Cardiac muscle cell (in vitro differentiated cells and primary cell): ENCODE data around the gene TNS1. TPM values are rescaled to one million over a fixed set of nuclear protein-coding genes. Genes with fewer than 3 reads are reported as not detected.
A peak's percentile ranks its signal among the peaks of the same experiment; 100 is the strongest.

Experiments used
- DNase-seq, 2 donors: peaks; one replicate each; pipeline versions ENCODE4 v3.0.0 to v3.0.0-alpha.2; 2010 to 2017; ENCODE audit warnings: low read depth in 1 of 2, low spot score in 1 of 2
- H3K27ac ChIP-seq: fragments of 200-600 bp; sonication (generic); 2 replicates; pipeline ENCODE4 v1.5.1; 2016
- H3K27me3 ChIP-seq: fragments of 200-600 bp; sonication (generic); 2 replicates; pipeline ENCODE4 v1.6.0; 2016; ENCODE audit warnings: control low read depth
- H3K36me3 ChIP-seq: fragments of 200-600 bp; sonication (generic); 2 replicates; pipeline ENCODE4 v1.5.1; 2016; ENCODE audit warnings: control low read depth
- H3K4me1 ChIP-seq: fragments of 200-600 bp; sonication (generic); 2 replicates; pipeline ENCODE4 v1.8.1; 2017; ENCODE audit warnings: low read depth, mild to moderate bottlenecking, mixed run types
- H3K4me3 ChIP-seq: fragments of 200-600 bp; sonication (generic); 2 replicates; pipeline ENCODE4 v1.5.1; 2016; ENCODE audit warnings: mild to moderate bottlenecking
- H3K9me3 ChIP-seq: fragments of 200-600 bp; sonication (generic); 2 replicates; pipeline ENCODE4 v1.5.1; 2017; ENCODE audit warnings: low read depth, mild to moderate bottlenecking, control low read depth
- polyA plus RNA-seq: library from polyadenylated mRNA; unstranded; fragments of >200 nt; fragmentation: Nextera tagmentation; extraction: Ambion mirVana; gene quantifications from 2 replicates; pipeline ENCODE4 v1.2.1, GENCODE V29; 2016
- total RNA-seq: library from RNA; depleted of rRNA; stranded (reverse); fragments of >200 nt; gene quantifications from 2 replicates; pipeline ENCODE4 v1.2.3, GENCODE V29; 2016
- TF ChIP-seq, protein P1 (sequence below): IDR thresholded peaks from 2 replicates; pipeline ENCODE4 v1.5.1; 2012; ENCODE audit warnings: low read depth, mild to moderate bottlenecking, low read length

Gene TNS1
- total and polyA plus RNA-seq, 2 experiments from 2014 or later = 16.7 to 44.3 TPM

DNA sequence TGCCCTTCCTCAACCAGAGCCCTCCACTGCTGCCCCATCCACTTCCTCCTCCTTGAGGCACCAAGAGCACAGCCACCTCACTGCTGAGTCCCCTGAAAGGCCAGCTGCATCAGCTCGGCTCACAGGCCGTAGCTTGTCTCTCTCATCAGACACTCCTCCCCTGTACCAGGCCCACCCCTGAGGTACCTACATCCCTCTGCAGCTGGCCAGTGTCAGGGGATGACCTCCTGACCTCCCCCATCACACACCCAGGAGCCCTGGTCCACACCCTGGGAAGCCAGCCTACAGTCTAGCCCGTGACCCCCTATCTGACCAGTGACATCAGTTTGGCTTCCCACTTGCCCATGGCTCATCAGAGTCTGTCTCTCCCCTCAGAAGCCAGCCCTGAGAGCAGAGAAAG is 205.6 kb downstream of the TNS1 start:
- no peak for DNase-seq
- no peaks in the 10 kb centered on the region for H3K27me3 ChIP-seq
- H3K4me3 ChIP-seq = no peak overlapping the region
- H3K9me3 ChIP-seq = no peaks in the 10 kb centered on the region
- no peak overlapping the region for H3K27ac ChIP-seq
- no peaks in the 10 kb centered on the region for H3K4me1 ChIP-seq
- TF ChIP-seq, protein P1, sequence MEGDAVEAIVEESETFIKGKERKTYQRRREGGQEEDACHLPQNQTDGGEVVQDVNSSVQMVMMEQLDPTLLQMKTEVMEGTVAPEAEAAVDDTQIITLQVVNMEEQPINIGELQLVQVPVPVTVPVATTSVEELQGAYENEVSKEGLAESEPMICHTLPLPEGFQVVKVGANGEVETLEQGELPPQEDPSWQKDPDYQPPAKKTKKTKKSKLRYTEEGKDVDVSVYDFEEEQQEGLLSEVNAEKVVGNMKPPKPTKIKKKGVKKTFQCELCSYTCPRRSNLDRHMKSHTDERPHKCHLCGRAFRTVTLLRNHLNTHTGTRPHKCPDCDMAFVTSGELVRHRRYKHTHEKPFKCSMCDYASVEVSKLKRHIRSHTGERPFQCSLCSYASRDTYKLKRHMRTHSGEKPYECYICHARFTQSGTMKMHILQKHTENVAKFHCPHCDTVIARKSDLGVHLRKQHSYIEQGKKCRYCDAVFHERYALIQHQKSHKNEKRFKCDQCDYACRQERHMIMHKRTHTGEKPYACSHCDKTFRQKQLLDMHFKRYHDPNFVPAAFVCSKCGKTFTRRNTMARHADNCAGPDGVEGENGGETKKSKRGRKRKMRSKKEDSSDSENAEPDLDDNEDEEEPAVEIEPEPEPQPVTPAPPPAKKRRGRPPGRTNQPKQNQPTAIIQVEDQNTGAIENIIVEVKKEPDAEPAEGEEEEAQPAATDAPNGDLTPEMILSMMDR = no peak
- H3K36me3 ChIP-seq = no peaks in the 10 kb centered on the region

DNA sequence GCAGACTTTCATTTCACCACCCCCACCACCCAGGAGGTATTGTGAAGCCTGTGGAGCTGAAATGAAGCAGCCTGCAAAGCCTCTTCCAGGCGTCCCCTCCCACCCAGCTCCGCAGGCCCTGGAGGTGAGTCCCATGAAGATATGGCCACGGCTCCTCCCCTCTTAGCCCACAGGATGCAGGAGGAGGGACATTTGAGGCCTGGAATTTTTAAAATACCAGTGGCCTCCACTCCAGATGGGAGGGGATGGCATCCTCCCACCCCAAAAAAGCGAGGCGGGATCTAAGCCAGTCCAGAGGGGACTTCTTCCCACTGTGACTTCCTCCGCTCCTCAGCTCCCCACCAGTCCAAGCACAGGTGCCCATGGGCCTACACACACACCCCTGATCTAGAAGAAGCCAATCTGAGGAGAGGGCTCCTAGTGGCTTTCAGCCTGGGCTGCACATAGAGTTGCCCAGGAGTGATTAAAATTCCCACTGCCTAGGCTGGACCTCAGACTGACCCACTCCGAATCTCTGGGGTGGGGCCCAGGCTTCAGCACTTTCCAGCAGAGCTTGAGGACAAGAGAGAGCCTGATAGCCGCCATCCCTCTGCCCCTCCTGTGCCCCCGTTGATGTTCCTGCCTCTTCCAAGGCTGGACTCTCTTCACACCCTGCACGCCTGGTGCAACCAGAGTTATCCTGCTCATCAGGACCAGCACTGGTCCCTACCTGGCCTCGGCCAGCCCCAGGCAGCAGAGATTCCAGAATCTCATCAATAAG is 206.9 kb downstream of the TNS1 start:
- Histone ChIP-seq H3K9me3 (no peaks in the 10 kb centered on the region), H3K27ac (no peak overlapping the region), H3K27me3 (peaks cover under 1% of the 10 kb centered on the region), H3K4me1 (no peaks in the 10 kb centered on the region), H3K4me3 (no peak overlapping the region), H3K36me3 (no peaks in the 10 kb centered on the region)
- TF ChIP-seq, protein P1 = no peak
- DNase-seq = peak in 1 of 2 donors; percentile 43

DNA sequence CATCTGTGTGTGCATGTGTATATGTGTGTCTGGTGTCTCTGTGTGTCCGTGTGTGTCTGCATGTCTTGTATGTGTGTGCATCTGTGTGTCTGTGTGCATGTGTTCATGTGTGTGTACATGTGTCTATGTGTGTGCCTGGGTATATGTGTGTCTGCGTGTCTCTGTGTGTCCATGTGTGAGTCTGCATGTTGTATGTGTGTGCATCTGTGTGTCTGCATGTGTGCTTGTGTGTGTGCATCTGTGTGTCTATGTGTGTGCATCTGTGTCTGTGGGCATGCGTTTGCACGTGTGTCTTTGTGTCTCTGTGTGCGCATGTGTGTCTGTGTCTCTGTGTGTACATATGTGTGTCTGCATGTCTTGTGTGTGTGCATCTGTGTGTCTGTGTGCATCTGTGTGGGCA is 207.7 kb downstream of the TNS1 start:
- TF ChIP-seq, protein P1 = no peak
- Histone ChIP-seq H3K4me3 (no peak overlapping the region), H3K9me3 (no peaks in the 10 kb centered on the region), H3K27me3 (peaks cover 8% of the 10 kb centered on the region), H3K36me3 (no peaks in the 10 kb centered on the region), H3K4me1 (no peaks in the 10 kb centered on the region), H3K27ac (no peak overlapping the region)
- DNase-seq = no peak

DNA sequence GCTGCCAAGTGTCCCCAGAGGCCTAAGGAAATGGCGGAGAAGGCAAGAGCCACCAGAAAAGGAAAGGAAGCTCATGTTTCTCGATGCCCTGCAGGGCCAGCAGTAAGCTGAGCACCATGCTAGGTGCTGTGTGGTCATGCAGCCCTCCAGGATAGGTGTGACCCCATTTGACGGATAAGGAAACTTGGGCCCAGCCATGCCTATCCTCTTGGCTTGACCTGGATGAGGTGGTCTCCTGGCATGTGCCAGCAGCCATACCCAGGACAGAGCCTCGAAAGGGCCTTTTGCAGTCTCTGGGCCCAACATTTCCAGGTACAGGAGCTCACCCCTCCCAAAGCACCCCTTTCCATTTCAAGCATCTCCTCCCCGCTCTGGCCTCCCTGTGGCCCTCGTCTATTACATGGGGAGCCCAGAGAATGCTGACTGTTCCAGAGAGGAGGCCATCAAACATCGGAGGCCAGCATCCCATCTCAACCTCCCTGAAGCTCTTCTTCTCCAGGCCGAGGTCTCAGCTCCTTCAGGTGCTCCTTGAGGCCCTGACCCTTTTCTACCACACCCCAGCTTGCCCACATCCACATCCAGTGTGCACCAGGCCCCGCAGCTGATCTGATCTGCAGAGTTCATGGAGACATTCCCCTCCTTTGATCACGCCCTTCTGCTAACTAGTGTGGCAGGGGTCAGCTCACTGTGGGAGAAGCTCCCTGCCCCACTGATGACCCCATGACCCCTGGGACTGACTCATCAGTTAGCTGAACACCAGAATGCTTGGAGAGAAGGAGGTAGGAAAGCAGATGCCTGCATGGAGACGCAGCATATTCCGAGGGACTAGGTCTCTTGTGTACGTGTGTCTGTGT is 208.4 kb downstream of the TNS1 start:
- H3K4me1 ChIP-seq = no peaks in the 10 kb centered on the region
- H3K36me3 ChIP-seq = no peaks in the 10 kb centered on the region
- DNase-seq = no peak
- H3K27ac ChIP-seq = no peak overlapping the region
- no peaks in the 10 kb centered on the region for H3K9me3 ChIP-seq
- TF ChIP-seq, protein P1 = no peak
- H3K4me3 ChIP-seq = no peak overlapping the region
- peaks cover 12% of the 10 kb centered on the region for H3K27me3 ChIP-seq

DNA sequence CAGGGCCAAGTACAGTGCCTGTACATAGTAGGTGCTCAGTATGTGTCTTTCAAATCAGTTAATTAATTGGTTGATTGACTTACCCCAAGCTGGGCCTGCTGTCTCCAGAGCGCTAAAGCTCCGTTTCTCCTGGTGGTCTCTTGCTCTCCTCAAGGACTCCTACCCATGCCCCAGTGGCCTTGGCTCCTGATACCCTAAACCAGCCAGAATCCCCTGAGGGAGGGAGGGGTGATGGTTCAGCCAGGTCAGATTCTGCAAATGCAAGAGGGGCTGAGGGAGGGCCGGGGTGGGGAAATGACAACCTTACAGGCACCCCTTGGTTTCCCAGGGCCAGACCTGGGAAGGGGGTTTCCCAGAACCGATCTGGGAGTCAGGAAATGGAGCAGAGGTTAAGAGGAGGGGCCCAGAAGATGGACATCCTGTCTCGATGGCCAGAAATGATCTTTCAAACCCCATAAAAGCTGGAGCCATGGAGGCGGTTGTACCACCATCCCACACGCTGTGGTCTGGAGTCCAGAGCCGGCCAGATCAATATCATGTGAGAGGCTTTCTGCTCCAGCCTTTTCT is 209.1 kb downstream of the TNS1 start:
- peaks cover 12% of the 10 kb centered on the region for H3K27me3 ChIP-seq
- no peaks in the 10 kb centered on the region for H3K9me3 ChIP-seq
- no peak for DNase-seq
- TF ChIP-seq, protein P1 = no peak
- H3K27ac ChIP-seq = no peak overlapping the region
- no peaks in the 10 kb centered on the region for H3K36me3 ChIP-seq
- H3K4me1 ChIP-seq = no peaks in the 10 kb centered on the region
- no peak overlapping the region for H3K4me3 ChIP-seq
